Endodermal cell (in vitro differentiated cells): ENCODE data around the gene MAML1. TPM values are rescaled to one million over a fixed set of nuclear protein-coding genes. Genes with fewer than 3 reads are reported as not detected.
A peak's percentile ranks its signal among the peaks of the same experiment; 100 is the strongest.
"Not testable (repeated sequence)": the region's sequence is repeated elsewhere in the genome, so short reads cannot be mapped to it uniquely, and the experiment has no call there.

Experiments
- DNase-seq: peaks from one replicate; pipeline ENCODE4 v3.0.0-alpha.2; 2017
- H3K27ac ChIP-seq: 2 replicates; pipeline ENCODE4 v1.5.1; 2013; ENCODE audit warnings: mild to moderate bottlenecking, low read depth, low read length, moderate library complexity
- H3K27me3 ChIP-seq: 2 replicates; pipeline ENCODE4 v1.6.1; 2013; ENCODE audit warnings: mild to moderate bottlenecking, low read length, moderate library complexity; ENCODE audit not compliant: insufficient read depth, control insufficient read depth, poor library complexity, severe bottlenecking
- H3K36me3 ChIP-seq: 2 replicates; pipeline ENCODE4 v1.7.0; 2013; ENCODE audit warnings: mild to moderate bottlenecking, low read length, moderate library complexity; ENCODE audit not compliant: control insufficient read depth, insufficient read depth
- H3K4me1 ChIP-seq: one replicate; pipeline ENCODE4 v1.7.0; 2013; ENCODE audit warnings: low read length; ENCODE audit not compliant: control insufficient read depth, insufficient read depth
- H3K4me3 ChIP-seq: 2 replicates; pipeline ENCODE4 v1.5.1; 2013; ENCODE audit warnings: mild to moderate bottlenecking, low read length, moderate library complexity
- H3K9ac ChIP-seq: 2 replicates; pipeline ENCODE4 v1.6.1; 2013; ENCODE audit warnings: mild to moderate bottlenecking, low read length, moderate library complexity; ENCODE audit not compliant: poor library complexity, severe bottlenecking; ENCODE audit errors: extremely low read depth
- H3K9me3 ChIP-seq: 2 replicates; pipeline ENCODE4 v1.6.1; 2013; ENCODE audit warnings: mild to moderate bottlenecking, low read length, moderate library complexity; ENCODE audit not compliant: control insufficient read depth
- H3K27ac Mint-ChIP-seq: 2 replicates; pipeline ENCODE4 v1.8.0; 2020; ENCODE audit warnings: mixed read lengths
- H3K27me3 Mint-ChIP-seq: 2 replicates; pipeline ENCODE4 v1.8.0; 2021; ENCODE audit warnings: mild to moderate bottlenecking, mixed read lengths; ENCODE audit not compliant: insufficient read depth
- H3K36me3 Mint-ChIP-seq: 2 replicates; pipeline ENCODE4 v1.8.0; 2020; ENCODE audit warnings: low read depth, mixed read lengths
- H3K4me1 Mint-ChIP-seq: 2 replicates; pipeline ENCODE4 v1.8.0; 2020; ENCODE audit warnings: mixed read lengths
- H3K4me3 Mint-ChIP-seq: 2 replicates; pipeline ENCODE4 v1.8.0; 2020; ENCODE audit warnings: mild to moderate bottlenecking, moderate library complexity, mixed read lengths
- H3K9me3 Mint-ChIP-seq: 2 replicates; pipeline ENCODE4 v1.8.0; 2020; ENCODE audit warnings: mild to moderate bottlenecking, mixed read lengths
- WGBS, 2 experiments: methylation state at CpG; one replicate each; pipeline versions ENCODE4 v1.1.5 to v1.1.7; 2013; ENCODE audit warnings: missing lambda C conversion rate in 2 of 2, mixed read lengths in 1 of 2; ENCODE audit not compliant: insufficient coverage in 1 of 2, insufficient read length in 1 of 2; 5-methylcytosine and 5-hydroxymethylcytosine counted together
- long read RNA-seq, 4 experiments: library from polyadenylated mRNA in 2 of 4; library from RNA in 1 of 4; library from capped mRNA in 1 of 4; stranded (forward) in 3 of 4; unstranded in 1 of 4; transcript quantifications; one replicate each; pipeline ENCODE4 v2.0.0, GENCODE V29; 2020 to 2021; ENCODE audit warnings: inconsistent platforms in 1 of 4
- polyA plus RNA-seq, 2 experiments: library from polyadenylated mRNA; stranded (reverse); fragments of 50-300 nt; gene quantifications; one replicate each; pipeline ENCODE4 v1.2.3, GENCODE V29; 2013
- total RNA-seq, 2 donors: library from RNA; stranded (reverse); fragmentation: NEBNext Ultra II Directional in 1 of 2; extraction: Animal tissue kit (Norgen Biotek cat#: 25700) in 1 of 2; gene quantifications; 2 replicates in 1 of 2; 3 replicates in 1 of 2; pipeline ENCODE4 v1.2.1, GENCODE V29; 2021
- TF ChIP-seq, protein P1 (sequence below): fragments of 200-600 bp; sonication (generic); conservative IDR thresholded peaks from 2 replicates; pipeline ENCODE4 v1.5.0; 2021; ENCODE audit warnings: antibody characterized with exemption, mild to moderate bottlenecking

The MAML1 gene, protein sequence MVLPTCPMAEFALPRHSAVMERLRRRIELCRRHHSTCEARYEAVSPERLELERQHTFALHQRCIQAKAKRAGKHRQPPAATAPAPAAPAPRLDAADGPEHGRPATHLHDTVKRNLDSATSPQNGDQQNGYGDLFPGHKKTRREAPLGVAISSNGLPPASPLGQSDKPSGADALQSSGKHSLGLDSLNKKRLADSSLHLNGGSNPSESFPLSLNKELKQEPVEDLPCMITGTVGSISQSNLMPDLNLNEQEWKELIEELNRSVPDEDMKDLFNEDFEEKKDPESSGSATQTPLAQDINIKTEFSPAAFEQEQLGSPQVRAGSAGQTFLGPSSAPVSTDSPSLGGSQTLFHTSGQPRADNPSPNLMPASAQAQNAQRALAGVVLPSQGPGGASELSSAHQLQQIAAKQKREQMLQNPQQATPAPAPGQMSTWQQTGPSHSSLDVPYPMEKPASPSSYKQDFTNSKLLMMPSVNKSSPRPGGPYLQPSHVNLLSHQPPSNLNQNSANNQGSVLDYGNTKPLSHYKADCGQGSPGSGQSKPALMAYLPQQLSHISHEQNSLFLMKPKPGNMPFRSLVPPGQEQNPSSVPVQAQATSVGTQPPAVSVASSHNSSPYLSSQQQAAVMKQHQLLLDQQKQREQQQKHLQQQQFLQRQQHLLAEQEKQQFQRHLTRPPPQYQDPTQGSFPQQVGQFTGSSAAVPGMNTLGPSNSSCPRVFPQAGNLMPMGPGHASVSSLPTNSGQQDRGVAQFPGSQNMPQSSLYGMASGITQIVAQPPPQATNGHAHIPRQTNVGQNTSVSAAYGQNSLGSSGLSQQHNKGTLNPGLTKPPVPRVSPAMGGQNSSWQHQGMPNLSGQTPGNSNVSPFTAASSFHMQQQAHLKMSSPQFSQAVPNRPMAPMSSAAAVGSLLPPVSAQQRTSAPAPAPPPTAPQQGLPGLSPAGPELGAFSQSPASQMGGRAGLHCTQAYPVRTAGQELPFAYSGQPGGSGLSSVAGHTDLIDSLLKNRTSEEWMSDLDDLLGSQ
- 10 to 100 TPM; 38.9 to 41.4 TPM for total RNA-seq
- 43.0 TPM for polyA plus RNA-seq (2013, experiment 1 of 2)
- polyA plus RNA-seq (2013, experiment 2 of 2), result 45.7 TPM
- long read RNA-seq, experiment 1, full-length matches to known transcripts, result 3 of 20 reads
- long read RNA-seq, experiment 1, partial matches to known transcripts, result 4 of 20 reads
- long read RNA-seq, experiment 1, other reads (novel, unspliced or antisense), result 13 of 20 reads
- long read RNA-seq, experiment 2, full-length matches to known transcripts, result 23 of 38 reads
- long read RNA-seq, experiment 2, partial matches to known transcripts, result 4 of 38 reads
- long read RNA-seq, experiment 2, other reads (novel, unspliced or antisense), result 11 of 38 reads
- long read RNA-seq, experiment 3, partial matches to known transcripts, result 0 of 7 reads
- long read RNA-seq, experiment 3, other reads (novel, unspliced or antisense), result 7 of 7 reads
- long read RNA-seq, experiment 4, result 0 reads

DNA sequence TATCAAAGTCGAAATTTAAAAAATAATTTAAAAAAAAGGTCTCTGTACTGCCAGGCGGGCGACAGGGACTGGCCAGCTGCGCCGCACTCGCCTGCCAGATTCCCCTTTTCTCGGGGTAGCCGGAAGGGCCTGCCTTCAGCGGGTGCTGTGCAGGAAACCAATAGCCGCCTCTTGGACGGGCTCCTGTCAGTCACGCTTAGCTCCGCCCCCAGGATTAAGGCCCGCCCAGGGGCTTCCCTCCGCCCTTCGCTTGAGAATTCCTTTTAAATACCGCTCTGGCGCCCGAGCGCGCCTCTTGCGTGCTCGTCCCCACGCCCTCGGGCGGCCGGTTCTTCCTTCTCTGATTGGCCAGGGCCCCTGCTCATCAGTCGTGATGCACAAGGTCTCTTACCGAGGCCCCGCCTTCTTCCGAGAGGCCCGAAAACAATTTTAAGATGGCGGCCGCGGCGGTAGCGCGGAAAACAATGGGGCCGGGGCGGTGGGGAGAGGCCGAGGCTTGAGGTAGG is at the start of gene MAML1:
Gene MAML1, plus strand, starts transcription at position 411 of the 506 bp plus-strand sequence. CDS start 291 bp downstream, outside the sequence.
- Mint-ChIP-seq H3K27me3 (no peaks in the 10 kb centered on the region), H3K27ac (peak within 1 kb of the TSS; percentile 95), H3K9me3 (no peaks in the 10 kb centered on the region), H3K4me1 (peaks cover 11% of the 10 kb centered on the region), H3K36me3 (peaks cover 46% of the 10 kb centered on the region), H3K4me3 (peak within 1 kb of the TSS; percentile 95)
- peak; percentile 100 for DNase-seq
- peak within 1 kb of the TSS; percentile 86 for H3K9ac ChIP-seq
- no peaks in the 10 kb centered on the region for H3K4me1 ChIP-seq
- H3K4me3 ChIP-seq, result peak within 1 kb of the TSS; percentile 95
- H3K27ac ChIP-seq, result peak within 1 kb of the TSS; percentile 93
- peaks cover 58% of the 10 kb centered on the region for H3K36me3 ChIP-seq
- H3K9me3 ChIP-seq, result no peaks in the 10 kb centered on the region
- 1% methylated on average over 23 to 41 of the region's 41 CpGs for WGBS, 2 experiments
- H3K27me3 ChIP-seq, result no peaks in the 10 kb centered on the region
- TF ChIP-seq, protein P1, sequence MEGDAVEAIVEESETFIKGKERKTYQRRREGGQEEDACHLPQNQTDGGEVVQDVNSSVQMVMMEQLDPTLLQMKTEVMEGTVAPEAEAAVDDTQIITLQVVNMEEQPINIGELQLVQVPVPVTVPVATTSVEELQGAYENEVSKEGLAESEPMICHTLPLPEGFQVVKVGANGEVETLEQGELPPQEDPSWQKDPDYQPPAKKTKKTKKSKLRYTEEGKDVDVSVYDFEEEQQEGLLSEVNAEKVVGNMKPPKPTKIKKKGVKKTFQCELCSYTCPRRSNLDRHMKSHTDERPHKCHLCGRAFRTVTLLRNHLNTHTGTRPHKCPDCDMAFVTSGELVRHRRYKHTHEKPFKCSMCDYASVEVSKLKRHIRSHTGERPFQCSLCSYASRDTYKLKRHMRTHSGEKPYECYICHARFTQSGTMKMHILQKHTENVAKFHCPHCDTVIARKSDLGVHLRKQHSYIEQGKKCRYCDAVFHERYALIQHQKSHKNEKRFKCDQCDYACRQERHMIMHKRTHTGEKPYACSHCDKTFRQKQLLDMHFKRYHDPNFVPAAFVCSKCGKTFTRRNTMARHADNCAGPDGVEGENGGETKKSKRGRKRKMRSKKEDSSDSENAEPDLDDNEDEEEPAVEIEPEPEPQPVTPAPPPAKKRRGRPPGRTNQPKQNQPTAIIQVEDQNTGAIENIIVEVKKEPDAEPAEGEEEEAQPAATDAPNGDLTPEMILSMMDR, result no peak

DNA sequence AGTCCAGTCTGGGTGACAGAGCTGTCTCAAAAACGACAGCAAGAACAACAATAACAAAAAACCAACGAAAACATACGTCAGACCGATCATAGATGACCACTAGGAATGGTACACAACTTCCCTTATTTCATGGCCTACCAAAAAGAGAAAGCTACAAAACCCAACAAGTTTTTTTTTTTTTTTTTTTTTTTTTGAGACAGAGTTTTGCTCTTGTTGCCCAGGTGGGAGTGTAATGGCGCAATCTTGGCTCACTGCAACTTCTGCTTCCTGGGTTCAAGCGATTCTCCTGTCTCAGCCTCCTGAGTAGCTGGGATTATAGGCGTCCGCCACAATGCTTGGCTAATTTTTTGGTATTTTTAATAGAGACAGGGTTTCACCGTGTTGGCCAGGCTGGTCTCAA is 43.4 kb upstream of the MAML1 start:
- H3K4me3 ChIP-seq, H3K27me3 ChIP-seq, H3K9me3 ChIP-seq, H3K9ac ChIP-seq, H3K9me3 Mint-ChIP-seq, H3K36me3 ChIP-seq, H3K4me3 Mint-ChIP-seq, H3K4me1 Mint-ChIP-seq, H3K27ac ChIP-seq, H3K27me3 Mint-ChIP-seq, H3K27ac Mint-ChIP-seq, H3K36me3 Mint-ChIP-seq, H3K4me1 ChIP-seq, DNase-seq: not testable (repeated sequence)
- 83 to 88% methylated on average over 7 to 9 of the region's 9 CpGs for WGBS, 2 experiments

GRCh38 chr5:179694561-179694960 is 38.1 kb upstream of the MAML1 start:
- WGBS, 2 experiments, result 95 to 96% methylated on average over 5 to 6 of the region's 6 CpGs
- H3K27me3 ChIP-seq, result no peaks in the 10 kb centered on the region
- no peaks in the 10 kb centered on the region for H3K9me3 ChIP-seq
- no peak overlapping the region for H3K9ac ChIP-seq
- H3K36me3 Mint-ChIP-seq, result no peaks in the 10 kb centered on the region
- H3K4me3 ChIP-seq, result no peak overlapping the region
- no peak overlapping the region for H3K27ac ChIP-seq
- TF ChIP-seq, protein P1, result no peak
- H3K4me1 Mint-ChIP-seq, result peaks cover 2% of the 10 kb centered on the region
- no peaks in the 10 kb centered on the region for H3K9me3 Mint-ChIP-seq
- no peak overlapping the region for H3K4me3 Mint-ChIP-seq
- peaks cover 1% of the 10 kb centered on the region for H3K27me3 Mint-ChIP-seq
- DNase-seq, result no peak
- no peak overlapping the region for H3K27ac Mint-ChIP-seq
- no peaks in the 10 kb centered on the region for H3K4me1 ChIP-seq
- no peaks in the 10 kb centered on the region for H3K36me3 ChIP-seq
